HEK293 (cell line): ENCODE results near the gene PPEF1.

Experiments used
- CTCF ChIA-PET: fragments of 350-600 bp; formaldehyde crosslinking; extraction: SDS; loops from one replicate; lab custom pipeline; 2021; ENCODE audit warnings: antibody characterized with exemption; lab: Yijun Ruan, JAX
- POLR2A ChIA-PET: fragments of 300-600 bp; formaldehyde crosslinking; extraction: SDS; loops from one replicate; lab custom pipeline; 2020; ENCODE audit warnings: antibody characterized with exemption, inconsistent platforms; lab: Yijun Ruan, JAX
- H3K27ac ChIP-seq: fragments of 200-500 bp; sonication (Bioruptor generic); 2 replicates; pipeline ENCODE4 v1.5.1; 2014; ENCODE audit warnings: low read depth, low read length, control low read depth, inconsistent platforms; ENCODE audit errors: extremely low read depth
- H3K36me3 ChIP-seq, 2 experiments: fragments of 200-500 bp in 1 of 2; sonication (Bioruptor generic) in 1 of 2; 1 replicate in 1 of 2; 2 replicates in 1 of 2; pipeline ENCODE4 v1.5.1; 2014 to 2017; ENCODE audit warnings: inconsistent platforms in 2 of 2, low read length in 2 of 2; ENCODE audit not compliant: control insufficient read depth in 2 of 2, insufficient read depth in 1 of 2
- H3K4me1 ChIP-seq: fragments of 200-500 bp; sonication (Bioruptor generic); 2 replicates; pipeline ENCODE4 v1.5.1; 2014; ENCODE audit warnings: mild to moderate bottlenecking, low read length, inconsistent platforms; ENCODE audit not compliant: control insufficient read depth, insufficient read depth
- H3K4me3 ChIP-seq: 2 replicates; pipeline ENCODE4 v1.5.1; 2011; ENCODE audit warnings: low read depth, mild to moderate bottlenecking, control low read depth, low read length, moderate library complexity
- H3K9me3 ChIP-seq: fragments of 200-500 bp; sonication (Bioruptor generic); 2 replicates; pipeline ENCODE4 v1.5.1; 2014; ENCODE audit warnings: low read depth, low read length, inconsistent platforms; ENCODE audit not compliant: control insufficient read depth, insufficient read depth
- BCL11A ChIP-seq: fragments of 450-650 bp; formaldehyde crosslinking; IDR thresholded peaks from 2 replicates; pipeline ENCODE4 v1.5.1; 2016; ENCODE audit warnings: low read depth, missing biosample characterization, missing genetic modification characterization
- BCL6B ChIP-seq: fragments of 450-650 bp; formaldehyde crosslinking; IDR thresholded peaks from 2 replicates; pipeline ENCODE4 v1.5.1; 2017; ENCODE audit warnings: missing biosample characterization, missing genetic modification characterization
- GFI1B ChIP-seq: fragments of 450-650 bp; formaldehyde crosslinking; IDR thresholded peaks from 2 replicates; pipeline ENCODE4 v1.5.1; 2016; ENCODE audit warnings: missing biosample characterization, missing genetic modification characterization
- KLF10 ChIP-seq: fragments of 450-650 bp; IDR thresholded peaks from 2 replicates; pipeline ENCODE4 v1.5.1; 2018; ENCODE audit warnings: missing biosample characterization, mild to moderate bottlenecking, missing genetic modification characterization
- KLF9 ChIP-seq: fragments of 450-650 bp; formaldehyde crosslinking; IDR thresholded peaks from 2 replicates; pipeline ENCODE4 v1.5.1; 2016; ENCODE audit warnings: missing biosample characterization, missing genetic modification characterization, low read depth
- RBAK ChIP-seq: fragments of 450-650 bp; formaldehyde crosslinking; IDR thresholded peaks from 2 replicates; pipeline ENCODE4 v1.5.1; 2016; ENCODE audit warnings: missing biosample characterization, missing genetic modification characterization
- REPIN1 ChIP-seq: fragments of 450-650 bp; formaldehyde crosslinking; IDR thresholded peaks from 2 replicates; pipeline ENCODE4 v1.5.1; 2017; ENCODE audit warnings: missing biosample characterization, missing genetic modification characterization, low read depth
- SCRT1 ChIP-seq: fragments of 450-650 bp; formaldehyde crosslinking; IDR thresholded peaks from 2 replicates; pipeline ENCODE4 v1.5.1; 2016; ENCODE audit warnings: missing biosample characterization, missing genetic modification characterization, borderline replicate concordance
- ZBTB48 ChIP-seq: fragments of 450-650 bp; formaldehyde crosslinking; IDR thresholded peaks from 2 replicates; pipeline ENCODE4 v1.5.1; 2016; ENCODE audit warnings: missing biosample characterization, missing genetic modification characterization
- ZFP41 ChIP-seq: fragments of 450-650 bp; formaldehyde crosslinking; IDR thresholded peaks from 2 replicates; pipeline ENCODE4 v1.5.1; 2016; ENCODE audit warnings: missing biosample characterization, missing genetic modification characterization, borderline replicate concordance
- ZNF114 ChIP-seq: fragments of 450-650 bp; formaldehyde crosslinking; IDR thresholded peaks from 2 replicates; pipeline ENCODE4 v1.5.0; 2017; ENCODE audit warnings: missing biosample characterization, missing genetic modification characterization
- ZNF133 ChIP-seq: fragments of 450-650 bp; formaldehyde crosslinking; IDR thresholded peaks from 2 replicates; pipeline ENCODE4 v1.5.1; 2016; ENCODE audit warnings: missing biosample characterization, missing genetic modification characterization
- ZNF16 ChIP-seq: fragments of 450-650 bp; formaldehyde crosslinking; IDR thresholded peaks from 2 replicates; pipeline ENCODE4 v1.5.1; 2016; ENCODE audit warnings: low read depth, missing biosample characterization, missing genetic modification characterization
- ZNF18 ChIP-seq: fragments of 450-650 bp; formaldehyde crosslinking; IDR thresholded peaks from 2 replicates; pipeline ENCODE4 v1.5.1; 2016; ENCODE audit warnings: missing biosample characterization, missing genetic modification characterization
- ZNF184 ChIP-seq: fragments of 450-650 bp; IDR thresholded peaks from 2 replicates; pipeline ENCODE4 v1.5.1; 2018; ENCODE audit warnings: missing biosample characterization, mild to moderate bottlenecking, missing genetic modification characterization
- ZNF26 ChIP-seq: fragments of 450-650 bp; formaldehyde crosslinking; IDR thresholded peaks from 2 replicates; pipeline ENCODE4 v1.5.1; 2016; ENCODE audit warnings: missing biosample characterization, missing genetic modification characterization
- ZNF335 ChIP-seq: fragments of 450-650 bp; formaldehyde crosslinking; conservative IDR thresholded peaks from 2 replicates; pipeline ENCODE4 v1.5.1; 2016; ENCODE audit warnings: missing biosample characterization, missing genetic modification characterization
- ZNF366 ChIP-seq: fragments of 450-650 bp; formaldehyde crosslinking; conservative IDR thresholded peaks from 2 replicates; pipeline ENCODE4 v1.5.1; 2016; ENCODE audit warnings: missing biosample characterization, missing genetic modification characterization
- ZNF529 ChIP-seq: fragments of 450-650 bp; formaldehyde crosslinking; IDR thresholded peaks from 2 replicates; pipeline ENCODE4 v1.5.1; 2017; ENCODE audit warnings: missing genetic modification characterization, missing biosample characterization; ENCODE audit not compliant: insufficient replicate concordance
- ZNF561 ChIP-seq: fragments of 450-650 bp; IDR thresholded peaks from 2 replicates; pipeline ENCODE4 v1.5.1; 2018; ENCODE audit warnings: missing biosample characterization, missing genetic modification characterization, borderline replicate concordance
- ZNF571 ChIP-seq: fragments of 450-650 bp; formaldehyde crosslinking; IDR thresholded peaks from 2 replicates; pipeline ENCODE4 v1.5.0; 2017; ENCODE audit warnings: missing biosample characterization, missing genetic modification characterization
- ZNF600 ChIP-seq: fragments of 450-650 bp; formaldehyde crosslinking; IDR thresholded peaks from 2 replicates; pipeline ENCODE4 v1.5.1; 2016; ENCODE audit warnings: missing biosample characterization, missing genetic modification characterization
- ZNF704 ChIP-seq: fragments of 450-650 bp; formaldehyde crosslinking; IDR thresholded peaks from 2 replicates; pipeline ENCODE4 v1.5.1; 2016; ENCODE audit warnings: missing biosample characterization, missing genetic modification characterization
- ZNF707 ChIP-seq: fragments of 450-650 bp; formaldehyde crosslinking; IDR thresholded peaks from 2 replicates; pipeline ENCODE4 v1.5.1; 2016; ENCODE audit warnings: missing biosample characterization, missing genetic modification characterization
- ZNF785 ChIP-seq: fragments of 450-650 bp; formaldehyde crosslinking; IDR thresholded peaks from 2 replicates; pipeline ENCODE4 v1.5.1; 2016; ENCODE audit warnings: missing biosample characterization, missing genetic modification characterization
- ZSCAN30 ChIP-seq: fragments of 450-650 bp; IDR thresholded peaks from 2 replicates; pipeline ENCODE4 v1.5.1; 2018; ENCODE audit warnings: missing biosample characterization, mild to moderate bottlenecking, missing genetic modification characterization, moderate library complexity

PPEF1 gene

GRCh38 chrX:18714910-18715309 lies 7.5 kb downstream of the PPEF1 start:
- Histone ChIP-seq H3K27ac (no peak overlapping the region), H3K4me1 (no peaks in the 10 kb centered on the region), H3K36me3 (no peaks in the 10 kb centered on the region), H3K4me3 (no peak overlapping the region), H3K9me3 (no peaks in the 10 kb centered on the region)
- no peak for TF ChIP-seq RBAK (tag by site-specific recombination)
- TF ChIP-seq ZNF707 = no peak
- TF ChIP-seq ZNF133 (tag by site-specific recombination) = no peak
- no peak for TF ChIP-seq ZNF704 (tag by site-specific recombination)
- TF ChIP-seq ZNF184 = no peak
- TF ChIP-seq ZNF18 (tag by site-specific recombination) = no peak
- TF ChIP-seq ZNF785 = no peak
- no peak for TF ChIP-seq ZSCAN30 (tag by site-specific recombination)
- no peak for TF ChIP-seq KLF9 (tag by site-specific recombination)
- no peak for TF ChIP-seq ZNF16 (tag by site-specific recombination)
- TF ChIP-seq ZBTB48 (tag by site-specific recombination) = no peak
- no peak for TF ChIP-seq SCRT1 (tag by site-specific recombination)
- TF ChIP-seq BCL11A (tag by site-specific recombination) = no peak
- TF ChIP-seq ZNF366 (tag by site-specific recombination) = no peak
- no peak for TF ChIP-seq KLF10 (tag by site-specific recombination)
- TF ChIP-seq ZNF600 (tag by site-specific recombination) = no peak
- no peak for TF ChIP-seq ZNF571 (tag by site-specific recombination)
- POLR2A ChIA-PET = no interaction called here
- CTCF ChIA-PET = no interaction called here

DNA sequence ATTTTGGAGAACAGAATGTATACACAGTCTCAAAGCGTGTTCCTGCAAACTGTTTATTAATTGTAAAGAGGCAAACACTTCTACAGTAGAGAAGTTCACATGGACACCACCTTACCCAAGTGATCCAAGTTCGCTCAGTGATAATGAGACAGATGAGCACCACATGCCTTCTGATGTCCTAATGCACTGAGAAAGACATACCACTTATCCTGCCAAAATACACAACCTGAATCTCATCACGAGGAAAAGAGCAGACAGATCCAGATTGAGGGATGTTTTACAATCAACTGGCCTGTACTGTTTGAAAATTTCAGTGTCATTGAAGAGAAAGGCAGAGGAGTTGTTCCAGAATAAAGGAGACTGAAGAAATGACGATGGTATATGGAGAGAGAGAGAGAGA lies 12.4 kb downstream of the PPEF1 start:
- ChIA-PET CTCF (no interaction called here), POLR2A (no interaction called here)
- no peak overlapping the region for H3K27ac ChIP-seq
- no peak overlapping the region for H3K4me3 ChIP-seq
- H3K36me3 ChIP-seq = no peaks in the 10 kb centered on the region
- TF ChIP-seq GFI1B (tag by site-specific recombination) (no peak), ZNF561 (tag by site-specific recombination) (no peak), REPIN1 (tag by site-specific recombination) (no peak), ZNF26 (tag by site-specific recombination) (no peak), ZNF114 (tag by site-specific recombination) (no peak), ZNF335 (no peak), BCL6B (tag by site-specific recombination) (no peak), ZNF529 (tag by site-specific recombination) (no peak), ZFP41 (tag by site-specific recombination) (no peak)
- H3K9me3 ChIP-seq = no peaks in the 10 kb centered on the region
- H3K4me1 ChIP-seq = no peaks in the 10 kb centered on the region
